BLaER1 treated with 17β-estradiol and CSF1 and Interleukin-3, amounts not matched to agents 10 nM and 100 nM (cell line): ENCODE data around the gene EPB41L5.
"Not testable (repeated sequence)": the region's sequence is repeated elsewhere in the genome, so short reads cannot be mapped to it uniquely, and the experiment has no call there.

Source experiments
- H3K27ac ChIP-seq, 11 experiments: shearing (Covaris generic); formaldehyde crosslinking; 2 replicates each; pipeline ENCODE4 v1.8.1; 2022
- H3K27me3 ChIP-seq, 11 experiments: shearing (Covaris generic); formaldehyde crosslinking; 2 replicates each; pipeline ENCODE4 v1.8.1; 2022
- H3K36me3 ChIP-seq, 11 experiments: shearing (Covaris generic); formaldehyde crosslinking; 2 replicates each; pipeline ENCODE4 v1.8.1; 2022
- H3K4me1 ChIP-seq, 10 experiments: shearing (Covaris generic); formaldehyde crosslinking; 2 replicates each; pipeline ENCODE4 v1.8.1; 2022
- H3K4me2 ChIP-seq, 11 experiments: shearing (Covaris generic); formaldehyde crosslinking; 2 replicates each; pipeline ENCODE4 v1.8.1; 2022
- H3K4me3 ChIP-seq, 10 experiments: shearing (Covaris generic); formaldehyde crosslinking; 2 replicates each; pipeline ENCODE4 v1.8.1; 2022
- H3K9ac ChIP-seq, 11 experiments: shearing (Covaris generic); formaldehyde crosslinking; 2 replicates each; pipeline ENCODE4 v1.8.1; 2022
- H3K9me3 ChIP-seq, 11 experiments: shearing (Covaris generic); formaldehyde crosslinking; replicated peaks in 1 of 11; 2 replicates each; pipeline ENCODE4 v1.8.1; 2022
- H4K20me1 ChIP-seq, 11 experiments: shearing (Covaris generic); formaldehyde crosslinking; 2 replicates each; pipeline ENCODE4 v1.8.1; 2022
- Cebpa-rat ChIP-seq, 11 experiments: shearing (Covaris generic); IDR thresholded peaks; 2 replicates each; pipeline ENCODE4 v1.8.1; 2022

EPB41L5 gene

DNA sequence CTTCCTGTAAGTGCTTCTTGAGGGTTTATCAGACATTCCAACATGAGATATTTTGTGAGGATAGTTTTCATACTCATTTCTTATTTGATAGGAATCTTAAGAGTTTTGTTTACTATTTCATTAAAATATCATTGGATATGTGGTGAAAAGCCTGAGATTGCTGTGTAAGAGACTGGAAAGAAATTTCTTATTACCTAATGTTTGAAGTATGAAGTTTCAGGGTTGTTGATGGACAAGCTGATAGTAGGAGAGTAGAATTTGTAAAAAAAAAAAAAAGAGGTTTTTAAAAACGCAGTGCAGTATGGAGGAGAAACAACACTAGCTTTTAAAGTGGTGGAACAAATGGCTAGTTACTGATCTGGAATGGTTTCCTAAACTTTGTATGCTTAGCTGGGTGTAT lies 7.7 kb downstream of the EPB41L5 start:
- H3K9me3 ChIP-seq: peaks cover 24 to 39% (median 30%) of the 10 kb centered on the region in 11 experiments
- H3K4me1 ChIP-seq: no peaks in the 10 kb centered on the region

GRCh38 chr2:120022505-120022904 lies 9.6 kb downstream of the EPB41L5 start:
- Histone ChIP-seq H3K36me3 (peaks cover 5 to 67% (median 50%) of the 10 kb centered on the region in 11 experiments; a peak in 21 of 22 replicates), H3K9me3 (peaks cover 42 to 59% (median 50%) of the 10 kb centered on the region in 11 experiments)
- H3K27ac ChIP-seq, H4K20me1 ChIP-seq, H3K4me3 ChIP-seq, H3K27me3 ChIP-seq, H3K4me1 ChIP-seq, H3K9ac ChIP-seq, H3K4me2 ChIP-seq: not testable (repeated sequence)

More for the DNA sequence above, 7.7 kb downstream of the EPB41L5 start:
- no peak overlapping the region for H3K27ac ChIP-seq
- no peak overlapping the region for H3K9ac ChIP-seq
- no peak overlapping the region for H3K4me3 ChIP-seq
- peaks cover 0 to 11% (median 0%) of the 10 kb centered on the region in 11 experiments; a peak in 2 of 22 replicates for H4K20me1 ChIP-seq
- H3K4me2 ChIP-seq: no peak overlapping the region
- no peaks in the 10 kb centered on the region for H3K27me3 ChIP-seq
- peaks cover 5 to 47% (median 32%) of the 10 kb centered on the region in 11 experiments; a peak in 21 of 22 replicates for H3K36me3 ChIP-seq
- TF ChIP-seq Cebpa-rat (IDR thresholded peaks at IDR 0.05): no peak

DNA sequence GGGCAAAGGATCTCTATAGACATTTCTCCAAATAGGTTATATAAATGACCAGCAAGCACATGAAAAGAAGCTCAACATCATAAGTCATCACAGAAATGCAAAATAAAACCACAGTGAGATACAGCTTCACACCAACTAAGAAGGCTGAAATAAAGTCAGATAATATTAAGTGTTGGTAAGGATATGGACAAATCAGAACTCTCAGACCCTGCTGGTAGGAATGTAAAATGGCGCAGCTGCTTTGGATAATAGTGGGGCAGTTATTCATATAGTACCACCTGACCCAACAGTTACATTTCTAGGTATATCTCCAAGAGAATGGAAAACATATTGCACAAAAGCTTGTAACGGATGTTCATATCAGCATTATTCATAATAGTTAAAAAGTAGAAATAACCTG lies 14.0 kb downstream of the EPB41L5 start:
- TF ChIP-seq Cebpa-rat (IDR thresholded peaks at IDR 0.05): no peak
- Histone ChIP-seq H3K9ac (no peak overlapping the region), H3K4me1 (no peaks in the 10 kb centered on the region), H3K9me3 (peaks cover 43 to 54% (median 51%) of the 10 kb centered on the region in 11 experiments), H3K4me3 (no peak overlapping the region), H3K27me3 (no peaks in the 10 kb centered on the region), H3K27ac (no peak overlapping the region), H3K36me3 (peaks cover 5 to 52% (median 36%) of the 10 kb centered on the region in 11 experiments; a peak in 21 of 22 replicates), H4K20me1 (0 out of 22 replicates have a peak, but pooled peaks cover 0 to 6% (median 0%) of the 10 kb centered on the region in 11 experiments), H3K4me2 (no peak overlapping the region)

DNA sequence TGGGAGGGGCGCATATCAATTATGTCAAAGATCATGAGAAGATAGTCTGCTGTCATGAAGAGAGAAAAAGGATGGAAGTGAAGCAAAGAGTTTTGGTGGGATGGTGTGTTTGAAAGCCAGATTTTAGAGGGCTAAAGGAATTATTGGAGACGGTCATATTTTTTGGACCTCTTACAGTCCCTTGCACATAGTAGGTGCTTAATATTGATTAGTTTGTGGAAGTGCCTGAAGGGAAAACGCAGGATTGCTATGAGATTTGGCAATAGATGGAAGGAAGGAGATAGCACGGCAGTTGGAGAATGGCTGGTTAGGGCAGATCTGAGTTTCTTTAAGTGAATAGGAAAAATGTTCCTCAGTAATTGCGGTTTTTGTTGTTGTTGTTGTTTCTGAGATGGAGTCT lies 15.9 kb downstream of the EPB41L5 start:
- no peak overlapping the region for H3K27ac ChIP-seq
- no peak overlapping the region for H3K4me3 ChIP-seq
- TF ChIP-seq Cebpa-rat (IDR thresholded peaks at IDR 0.05): no peak
- H3K9ac ChIP-seq: no peak overlapping the region
- no peaks in the 10 kb centered on the region for H3K27me3 ChIP-seq
- 0 out of 22 replicates have a peak, but pooled peaks cover 0 to 6% (median 0%) of the 10 kb centered on the region in 11 experiments for H4K20me1 ChIP-seq
- peaks cover 5 to 51% (median 36%) of the 10 kb centered on the region in 11 experiments; a peak in 21 of 22 replicates for H3K36me3 ChIP-seq
- no peak overlapping the region for H3K4me2 ChIP-seq
- H3K9me3 ChIP-seq: peaks cover 34 to 42% (median 38%) of the 10 kb centered on the region in 11 experiments
- H3K4me1 ChIP-seq: no peaks in the 10 kb centered on the region

DNA sequence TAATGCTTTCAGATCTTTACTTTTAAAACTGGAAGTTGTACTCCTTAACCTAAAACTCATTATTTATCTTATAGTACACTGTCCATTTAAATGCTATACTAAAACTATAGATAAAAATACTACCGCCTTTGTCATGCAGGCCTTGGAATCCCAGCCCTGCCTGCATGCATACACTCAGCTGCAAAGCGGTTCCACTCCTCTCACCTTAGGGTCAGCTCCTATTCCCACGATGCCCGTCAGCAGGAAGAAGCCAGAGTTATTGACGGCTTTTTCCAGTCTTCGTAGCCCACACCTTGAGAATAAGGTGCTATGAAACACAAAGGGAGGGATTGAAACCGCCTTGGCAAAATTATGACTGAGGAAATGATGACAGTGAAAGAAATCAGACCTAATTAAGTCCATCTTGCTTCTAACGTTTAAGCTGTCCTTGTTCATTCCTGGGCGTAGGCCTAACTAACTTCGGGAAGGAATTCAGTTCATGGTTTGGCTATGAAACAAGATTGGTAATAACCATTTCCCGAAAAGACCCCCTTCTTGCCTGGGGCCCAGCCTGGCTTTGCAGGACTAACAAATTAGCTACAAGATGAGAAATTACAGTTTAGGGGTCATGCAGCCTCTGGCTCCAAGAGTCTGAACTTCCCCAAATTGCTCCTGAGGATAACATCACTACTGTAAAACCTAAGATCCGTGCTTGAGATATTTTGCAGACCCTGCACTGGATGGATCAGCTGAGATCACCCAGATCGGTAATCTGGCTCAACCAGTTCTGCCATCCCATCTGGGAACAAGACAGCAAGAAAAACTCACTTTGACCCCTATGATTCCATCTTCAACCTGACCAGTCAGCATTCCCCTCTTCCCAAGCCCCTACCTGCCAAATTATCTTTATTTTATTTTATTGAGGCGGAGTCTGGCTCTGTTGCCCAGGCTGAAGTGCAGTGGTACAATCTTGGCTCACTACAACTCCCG lies 17.1 kb downstream of the EPB41L5 start:
- Histone ChIP-seq H3K9me3 (peaks cover 25 to 31% (median 27%) of the 10 kb centered on the region in 11 experiments), H3K9ac (no peak overlapping the region), H3K4me1 (no peaks in the 10 kb centered on the region), H3K4me3 (no peak overlapping the region), H3K27me3 (no peaks in the 10 kb centered on the region), H3K36me3 (peaks cover under 1 to 41% (median 29%) of the 10 kb centered on the region in 11 experiments; a peak in 18 of 22 replicates), H3K4me2 (no peak overlapping the region), H3K27ac (no peak overlapping the region), H4K20me1 (peaks cover 0 to 9% (median 0%) of the 10 kb centered on the region in 11 experiments; a peak in 2 of 22 replicates)
- no peak for TF ChIP-seq Cebpa-rat (IDR thresholded peaks at IDR 0.05)

DNA sequence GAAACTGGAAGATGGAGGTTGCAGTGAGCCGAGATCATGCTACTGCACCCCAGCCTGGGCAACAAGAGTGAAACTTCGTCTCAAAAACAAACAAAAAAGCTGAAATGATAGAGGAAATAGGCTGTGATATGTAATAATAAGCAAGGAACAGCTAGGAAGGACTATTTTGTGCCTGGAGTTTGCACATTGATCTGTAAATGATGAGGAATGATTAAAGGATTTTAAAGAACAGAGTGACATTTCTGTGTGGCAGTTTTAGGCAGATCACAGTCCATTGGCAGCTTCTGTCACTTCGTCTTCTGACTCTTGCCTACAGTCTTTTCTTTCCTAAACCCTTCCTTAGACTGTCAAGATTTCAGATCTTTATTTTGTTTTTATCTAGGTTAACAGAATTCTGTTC lies 19.4 kb downstream of the EPB41L5 start:
- Histone ChIP-seq H3K9ac (no peak overlapping the region), H3K36me3 (peaks cover 0 to 17% (median 7%) of the 10 kb centered on the region in 11 experiments; a peak in 11 of 22 replicates), H4K20me1 (peaks cover 0 to 10% (median 0%) of the 10 kb centered on the region in 11 experiments; a peak in 2 of 22 replicates), H3K9me3 (peaks cover 3 to 7% (median 3%) of the 10 kb centered on the region in 11 experiments; a peak in 16 of 22 replicates), H3K4me2 (no peak overlapping the region), H3K27me3 (no peaks in the 10 kb centered on the region), H3K4me1 (no peaks in the 10 kb centered on the region), H3K4me3 (no peak overlapping the region), H3K27ac (no peak overlapping the region)
- TF ChIP-seq Cebpa-rat (IDR thresholded peaks at IDR 0.05): no peak

DNA sequence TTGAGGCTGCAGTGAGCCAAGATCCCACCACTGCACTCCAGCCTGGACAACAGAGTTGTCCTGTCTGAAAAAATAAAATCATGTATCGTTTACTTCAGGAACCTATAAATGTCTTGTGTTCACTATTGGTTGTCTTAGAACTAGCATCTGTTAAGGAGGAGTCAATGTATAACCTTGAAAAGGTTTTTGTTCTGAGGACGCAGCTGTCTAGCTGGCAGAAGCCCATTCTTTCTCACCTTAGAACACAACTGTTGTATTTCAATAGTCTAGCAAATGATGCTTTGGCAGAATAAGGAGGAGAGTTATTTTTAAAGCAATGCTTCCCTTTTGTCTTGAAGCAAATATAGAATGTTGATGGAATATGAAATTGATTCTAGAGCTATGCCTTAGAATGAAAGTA lies 21.1 kb downstream of the EPB41L5 start:
- no peak for TF ChIP-seq Cebpa-rat (IDR thresholded peaks at IDR 0.05)
- Histone ChIP-seq H3K27me3 (no peaks in the 10 kb centered on the region), H3K4me3 (no peak overlapping the region), H3K36me3 (peaks cover 0 to 12% (median 0%) of the 10 kb centered on the region in 11 experiments; a peak in 4 of 22 replicates), H3K4me2 (no peak overlapping the region), H3K4me1 (no peaks in the 10 kb centered on the region), H3K9ac (no peak overlapping the region), H3K27ac (no peak overlapping the region), H3K9me3 (0 out of 22 replicates have a peak, but pooled peaks cover 0 to 3% (median 0%) of the 10 kb centered on the region in 11 experiments), H4K20me1 (peaks cover 0 to 10% (median 0%) of the 10 kb centered on the region in 11 experiments; a peak in 2 of 22 replicates)

DNA sequence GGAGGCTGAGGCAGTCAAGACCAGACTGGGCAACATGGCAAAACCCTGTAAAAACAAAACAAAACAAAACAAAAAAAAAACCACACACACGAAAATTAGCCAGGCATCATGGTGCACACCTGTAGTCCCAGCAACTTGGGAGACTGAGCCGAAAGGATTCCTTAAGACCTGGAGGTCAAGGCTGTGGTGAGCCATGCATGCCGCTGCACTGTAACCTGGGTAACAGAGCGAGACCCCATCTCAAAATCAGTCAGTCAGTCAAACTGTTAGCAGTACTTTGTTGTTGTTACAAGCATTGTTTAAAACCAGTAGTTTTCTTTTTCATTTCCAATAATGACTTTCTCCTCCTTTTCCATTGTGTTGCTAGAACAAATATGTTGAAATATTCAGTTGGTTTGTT lies 21.7 kb downstream of the EPB41L5 start:
- 0 out of 22 replicates have a peak, but pooled peaks cover 0 to 3% (median 0%) of the 10 kb centered on the region in 11 experiments for H3K9me3 ChIP-seq
- H3K36me3 ChIP-seq: peaks cover 0 to 10% (median 0%) of the 10 kb centered on the region in 11 experiments; a peak in 4 of 22 replicates
- H3K4me1 ChIP-seq: no peaks in the 10 kb centered on the region
- no peak overlapping the region for H3K4me3 ChIP-seq
- H3K27me3 ChIP-seq: no peaks in the 10 kb centered on the region
- H3K9ac ChIP-seq: no peak overlapping the region
- no peak for TF ChIP-seq Cebpa-rat (IDR thresholded peaks at IDR 0.05)
- no peak overlapping the region for H3K27ac ChIP-seq
- no peak overlapping the region for H3K4me2 ChIP-seq
- H4K20me1 ChIP-seq: peaks cover 0 to 9% (median 0%) of the 10 kb centered on the region in 11 experiments; a peak in 2 of 22 replicates

DNA sequence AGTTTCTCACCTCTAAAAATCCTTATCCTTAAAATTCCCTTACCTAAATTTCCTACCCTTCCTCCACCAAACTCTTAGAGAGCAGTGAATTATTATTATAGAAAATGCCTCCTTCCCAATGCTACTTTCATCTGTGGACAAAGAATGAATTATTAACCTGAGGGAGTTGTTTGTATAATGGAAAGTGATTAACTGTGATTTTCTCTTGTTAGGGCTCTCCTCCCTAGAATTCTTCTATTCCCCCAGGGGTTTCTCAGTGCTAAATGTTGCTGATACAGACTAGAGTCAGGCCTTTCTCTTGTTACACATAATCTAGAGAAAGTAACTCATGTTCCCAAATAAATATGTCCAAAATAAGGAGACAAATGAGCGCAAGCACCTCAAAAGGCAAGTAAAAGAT lies 23.3 kb downstream of the EPB41L5 start:
- no peaks in the 10 kb centered on the region for H3K4me1 ChIP-seq
- no peak overlapping the region for H3K9ac ChIP-seq
- no peak for TF ChIP-seq Cebpa-rat (IDR thresholded peaks at IDR 0.05)
- H3K4me3 ChIP-seq: no peak overlapping the region
- H3K9me3 ChIP-seq: 0 out of 22 replicates have a peak, but pooled peaks cover 0 to 3% (median 0%) of the 10 kb centered on the region in 11 experiments
- no peak overlapping the region for H3K27ac ChIP-seq
- H3K36me3 ChIP-seq: no peaks in the 10 kb centered on the region; a peak in 1 of 22 replicates
- peaks cover 0 to 9% (median 0%) of the 10 kb centered on the region in 11 experiments; a peak in 2 of 22 replicates for H4K20me1 ChIP-seq
- no peak overlapping the region for H3K4me2 ChIP-seq
- no peaks in the 10 kb centered on the region for H3K27me3 ChIP-seq
